ENCODE measurements around the gene ALPI.

DNA sequence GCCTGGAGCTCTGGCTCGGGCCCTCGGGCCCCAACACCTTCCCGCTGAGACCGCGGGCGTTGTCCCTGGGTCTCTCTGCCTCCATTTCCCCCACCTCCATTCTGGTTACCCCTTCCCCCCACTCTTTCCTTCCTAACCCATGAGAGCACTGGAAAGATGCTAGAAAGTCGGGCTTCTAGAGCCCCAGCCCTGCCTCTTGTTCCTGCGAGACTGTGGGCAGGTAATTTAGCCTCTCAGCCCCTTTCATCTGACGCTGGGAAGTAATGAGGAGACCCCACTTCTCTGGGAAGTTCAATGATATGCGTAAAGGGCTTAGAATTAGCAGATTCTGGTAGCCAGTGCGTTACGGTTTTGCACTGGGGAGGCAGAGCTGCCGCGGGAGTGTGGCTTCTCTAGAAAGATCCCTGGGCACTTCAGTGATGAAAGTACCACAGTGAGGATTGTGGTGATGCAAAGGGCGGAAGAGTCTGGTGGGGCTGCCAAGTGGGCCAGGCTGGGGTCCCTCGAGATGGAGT, 47.9 kb downstream of the ALPI start:
- TF ChIP-seq, protein P1, sequence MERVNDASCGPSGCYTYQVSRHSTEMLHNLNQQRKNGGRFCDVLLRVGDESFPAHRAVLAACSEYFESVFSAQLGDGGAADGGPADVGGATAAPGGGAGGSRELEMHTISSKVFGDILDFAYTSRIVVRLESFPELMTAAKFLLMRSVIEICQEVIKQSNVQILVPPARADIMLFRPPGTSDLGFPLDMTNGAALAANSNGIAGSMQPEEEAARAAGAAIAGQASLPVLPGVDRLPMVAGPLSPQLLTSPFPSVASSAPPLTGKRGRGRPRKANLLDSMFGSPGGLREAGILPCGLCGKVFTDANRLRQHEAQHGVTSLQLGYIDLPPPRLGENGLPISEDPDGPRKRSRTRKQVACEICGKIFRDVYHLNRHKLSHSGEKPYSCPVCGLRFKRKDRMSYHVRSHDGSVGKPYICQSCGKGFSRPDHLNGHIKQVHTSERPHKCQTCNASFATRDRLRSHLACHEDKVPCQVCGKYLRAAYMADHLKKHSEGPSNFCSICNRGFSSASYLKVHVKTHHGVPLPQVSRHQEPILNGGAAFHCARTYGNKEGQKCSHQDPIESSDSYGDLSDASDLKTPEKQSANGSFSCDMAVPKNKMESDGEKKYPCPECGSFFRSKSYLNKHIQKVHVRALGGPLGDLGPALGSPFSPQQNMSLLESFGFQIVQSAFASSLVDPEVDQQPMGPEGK (CRISPR knock-in tag; IDR thresholded peaks at IDR 0.05; ENCODE audit: borderline replicate concordance) = no peak
- no peak for TF ChIP-seq ZC3H10 (CRISPR knock-in tag; IDR thresholded peaks at IDR 0.05)
- no peak for TF ChIP-seq ESRRG (CRISPR knock-in tag; IDR thresholded peaks at IDR 0.05)
- TF ChIP-seq OSR1 (CRISPR knock-in tag; IDR thresholded peaks at IDR 0.05) = no peak
- no peak for TF ChIP-seq SNAI2 (CRISPR knock-in tag; IDR thresholded peaks at IDR 0.05)
- TF ChIP-seq ISL1 (CRISPR knock-in tag; IDR thresholded peaks at IDR 0.05) = no peak
- TF ChIP-seq ZFP3 (CRISPR knock-in tag; IDR thresholded peaks at IDR 0.05) = no peak
- TF ChIP-seq, protein P2, sequence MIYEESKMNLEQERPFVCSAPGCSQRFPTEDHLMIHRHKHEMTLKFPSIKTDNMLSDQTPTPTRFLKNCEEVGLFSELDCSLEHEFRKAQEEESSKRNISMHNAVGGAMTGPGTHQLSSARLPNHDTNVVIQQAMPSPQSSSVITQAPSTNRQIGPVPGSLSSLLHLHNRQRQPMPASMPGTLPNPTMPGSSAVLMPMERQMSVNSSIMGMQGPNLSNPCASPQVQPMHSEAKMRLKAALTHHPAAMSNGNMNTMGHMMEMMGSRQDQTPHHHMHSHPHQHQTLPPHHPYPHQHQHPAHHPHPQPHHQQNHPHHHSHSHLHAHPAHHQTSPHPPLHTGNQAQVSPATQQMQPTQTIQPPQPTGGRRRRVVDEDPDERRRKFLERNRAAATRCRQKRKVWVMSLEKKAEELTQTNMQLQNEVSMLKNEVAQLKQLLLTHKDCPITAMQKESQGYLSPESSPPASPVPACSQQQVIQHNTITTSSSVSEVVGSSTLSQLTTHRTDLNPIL (CRISPR knock-in tag; IDR thresholded peaks at IDR 0.05; ENCODE audit: low read depth) = no peak
- TF ChIP-seq ZNF8 (CRISPR knock-in tag; IDR thresholded peaks at IDR 0.05) = no peak
- TF ChIP-seq TCF4 (CRISPR knock-in tag; IDR thresholded peaks at IDR 0.05; ENCODE audit: borderline replicate concordance) = no peak
